ENCODE results near the gene IRF5. TPM values are rescaled to one million over a fixed set of nuclear protein-coding genes. Genes with fewer than 3 reads are reported as not detected.

Gene IRF5
- 160 TPM for total RNA-seq (2013)
- polyA plus RNA-seq: 100 to 1,000 TPM; 130 to 170 (median 155) TPM
- polyA minus RNA-seq: 124 and 195 TPM in 2 replicates
- total RNA-seq: 62.2 to 210 (median 96.1) reads per million in 11 experiments

- Mint-ChIP-seq H3K27ac (peak within 1 kb of the TSS; percentile 91 to 98 (median 97)), H3K4me1 (peaks cover 78% of the 10 kb centered on the region), H3K27me3 (ENCODE audit: low read depth in 3 of 3) (peaks cover 0 to 1% (median 0%) of the 10 kb centered on the region in 3 donors), H3K9me3 (no peaks in the 10 kb centered on the region), H3K4me3 (peak within 1 kb of the TSS; percentile 99), H3K36me3 (peaks cover 9 to 16% of the 10 kb centered on the region in 2 donors)
- peaks cover 9 to 11% of the 10 kb centered on the region in 2 donors for H3K36me3 ChIP-seq (replicated peaks in 1 of 2; ENCODE audit: control insufficient read depth in 1 of 2, insufficient read depth in 2 of 2, low read length in 2 of 2)
- intact Hi-C loops (cut with micrococcal nuclease): no loop called here
- H3K9me3 ChIP-seq (replicated peaks in 1 of 2; ENCODE audit: control insufficient read depth in 1 of 2, insufficient read depth in 1 of 2, low read length in 2 of 2): no peaks in the 10 kb centered on the region
- peak; percentile 72 to 81 (median 79) for DNase-seq
- H4K20me1 ChIP-seq (ENCODE audit: insufficient read depth, low read length): peaks cover 28% of the 10 kb centered on the region
- peaks cover 73 to 85% of the 10 kb centered on the region in 2 donors for H3K4me1 ChIP-seq (ENCODE audit: control insufficient read depth in 1 of 2, insufficient read depth in 2 of 2, low read length in 2 of 2)
- no peaks in the 10 kb centered on the region for H3K27me3 ChIP-seq (ENCODE audit: control insufficient read depth in 2 of 2, insufficient read depth in 2 of 2, low read length in 2 of 2)
- peak within 1 kb of the TSS; percentile 90 to 97 for H3K27ac ChIP-seq (ENCODE audit: low read depth in 1 of 2, low read length in 2 of 2)
- under 1% methylated on average over 74 of the region's 83 CpGs for WGBS (ENCODE audit: insufficient coverage)
- peak within 1 kb of the TSS; percentile 77 for H2AFZ ChIP-seq (ENCODE audit: insufficient read depth, low read depth, low read length, poor library complexity, severe bottlenecking)
- H3K4me3 ChIP-seq (replicated peaks in 1 of 3; ENCODE audit: low read depth in 2 of 3, low read length in 3 of 3): peak within 1 kb of the TSS; percentile 86 to 97 (median 87)
- H3K4me2 ChIP-seq (replicated peaks; ENCODE audit: extremely low read depth, low read length, poor library complexity, severe bottlenecking): peak within 1 kb of the TSS; percentile 86
- peak within 1 kb of the TSS; percentile 95 for H3K9ac ChIP-seq (ENCODE audit: insufficient read depth, low read length, poor library complexity, severe bottlenecking)
- peaks cover 82% of the 10 kb centered on the region for H3K79me2 ChIP-seq (ENCODE audit: insufficient read depth, low read length)
- no peak for TF ChIP-seq CTCF (IDR thresholded peaks at IDR 0.05)
These were observed at the start of gene IRF5 for GRCh38 chr7:128937647-128938543. TSS of gene IRF5 (plus strand) at chr7:128937927. CDS start at chr7:128942082, 4,155 bp downstream.

GRCh38 chr7:128888039-128888755, 49.5 kb upstream of the IRF5 start:
- Mint-ChIP-seq H3K4me1 (peaks cover 3% of the 10 kb centered on the region), H3K27me3 (ENCODE audit: low read depth in 3 of 3) (peaks cover 22 to 39% (median 32%) of the 10 kb centered on the region in 3 donors), H3K4me3 (no peak overlapping the region), H3K27ac (no peak overlapping the region), H3K36me3 (peaks cover 0 to 2% of the 10 kb centered on the region in 2 donors), H3K9me3 (peaks cover 0 to 8% (median 2%) of the 10 kb centered on the region in 7 donors)
- no peaks in the 10 kb centered on the region for H3K9me3 ChIP-seq (replicated peaks in 1 of 2; ENCODE audit: control insufficient read depth in 1 of 2, insufficient read depth in 1 of 2, low read length in 2 of 2)
- no peaks in the 10 kb centered on the region for H3K36me3 ChIP-seq (replicated peaks in 1 of 2; ENCODE audit: control insufficient read depth in 1 of 2, insufficient read depth in 2 of 2, low read length in 2 of 2)
- DNase-seq: no peak
- peaks cover 11 to 36% of the 10 kb centered on the region in 2 donors for H3K27me3 ChIP-seq (ENCODE audit: control insufficient read depth in 2 of 2, insufficient read depth in 2 of 2, low read length in 2 of 2)
- no peak overlapping the region for H2AFZ ChIP-seq (ENCODE audit: insufficient read depth, low read depth, low read length, poor library complexity, severe bottlenecking)
- intact Hi-C loops (cut with micrococcal nuclease): loop anchor here in 1 of 2 donors (10.0 kb wide), 1 partner anchor 283 kb away; no protein-coding TSS in a partner anchor
- 87% methylated on average over 4 of the region's 7 CpGs for WGBS (ENCODE audit: insufficient coverage)
- no peaks in the 10 kb centered on the region for H3K79me2 ChIP-seq (ENCODE audit: insufficient read depth, low read length)
- TF ChIP-seq CTCF (IDR thresholded peaks at IDR 0.05): no peak
- H4K20me1 ChIP-seq (ENCODE audit: insufficient read depth, low read length): no peaks in the 10 kb centered on the region
- peaks cover 5 to 8% of the 10 kb centered on the region in 2 donors for H3K4me1 ChIP-seq (ENCODE audit: control insufficient read depth in 1 of 2, insufficient read depth in 2 of 2, low read length in 2 of 2)
- no peak overlapping the region for H3K9ac ChIP-seq (ENCODE audit: insufficient read depth, low read length, poor library complexity, severe bottlenecking)
- H3K27ac ChIP-seq (ENCODE audit: low read depth in 1 of 2, low read length in 2 of 2): no peak overlapping the region
- H3K4me3 ChIP-seq (replicated peaks in 1 of 3; ENCODE audit: low read depth in 2 of 3, low read length in 3 of 3): no peak overlapping the region
- no peak overlapping the region for H3K4me2 ChIP-seq (replicated peaks; ENCODE audit: extremely low read depth, low read length, poor library complexity, severe bottlenecking)
